ENCODE measurements around the gene FCN2. TPM values are rescaled to one million over a fixed set of nuclear protein-coding genes. Genes with fewer than 3 reads are reported as not detected.
"Not testable (repeated sequence)": the region's sequence is repeated elsewhere in the genome, so short reads cannot be mapped to it uniquely, and the experiment has no call there.

The FCN2 gene
- total RNA-seq, 1 donor from 2014 or later, result not detected

DNA sequence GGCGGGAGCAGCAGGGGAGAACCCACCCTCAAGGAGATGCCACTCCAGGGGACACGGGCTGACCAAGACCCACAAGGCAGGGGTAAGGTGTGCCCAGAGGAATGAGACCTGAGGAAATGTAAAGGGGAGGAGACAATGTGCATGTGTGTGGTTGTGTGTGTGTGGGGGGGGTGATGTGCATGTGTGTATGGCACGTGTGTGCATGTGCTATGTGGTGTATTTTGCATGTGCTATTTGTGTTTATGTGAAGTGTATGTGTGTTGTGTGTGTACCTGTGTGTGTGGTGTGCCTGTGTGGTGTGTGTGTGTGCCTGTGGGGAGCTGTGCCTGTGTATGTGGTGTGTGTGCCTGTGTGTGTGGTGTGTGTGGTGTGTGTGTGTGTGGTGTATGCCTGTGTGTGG, 33.5 kb upstream of the FCN2 start:
- intact Hi-C loops (cut with micrococcal nuclease), result no loop called here

DNA sequence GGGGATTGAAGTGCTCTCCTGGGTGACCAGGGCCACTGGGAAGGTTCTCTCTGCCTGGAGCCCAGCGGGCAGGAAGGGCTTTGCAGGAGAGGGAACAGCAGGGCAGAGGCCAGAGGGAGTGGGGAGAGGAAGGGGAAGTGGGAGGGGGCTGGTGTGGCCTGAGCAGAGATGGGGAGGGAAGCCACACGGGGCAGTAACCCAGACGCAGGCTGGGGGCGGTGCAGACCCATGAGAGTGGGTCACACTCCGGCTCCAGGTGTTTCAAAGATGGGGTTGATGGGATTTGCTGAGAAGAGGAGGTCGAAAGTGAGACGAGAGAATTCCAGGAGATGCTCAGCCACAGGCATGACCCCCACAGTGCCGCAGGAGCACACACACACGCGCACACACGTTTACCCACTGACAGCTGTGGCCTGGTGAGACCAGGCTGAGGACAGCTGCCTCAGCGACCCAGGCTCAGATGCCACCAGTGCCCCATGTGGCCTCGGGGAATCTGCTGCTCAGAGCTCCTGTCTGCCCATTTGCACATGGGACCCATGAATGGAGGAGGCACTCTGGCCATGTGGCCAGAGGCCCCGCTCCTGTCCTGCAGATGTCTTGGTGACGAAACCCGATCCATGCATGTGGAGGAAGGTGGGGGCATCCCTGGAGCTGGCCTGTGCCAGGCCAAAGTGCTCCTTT, 32.7 kb upstream of the FCN2 start:
- intact Hi-C loops (cut with micrococcal nuclease), result no loop called here

DNA sequence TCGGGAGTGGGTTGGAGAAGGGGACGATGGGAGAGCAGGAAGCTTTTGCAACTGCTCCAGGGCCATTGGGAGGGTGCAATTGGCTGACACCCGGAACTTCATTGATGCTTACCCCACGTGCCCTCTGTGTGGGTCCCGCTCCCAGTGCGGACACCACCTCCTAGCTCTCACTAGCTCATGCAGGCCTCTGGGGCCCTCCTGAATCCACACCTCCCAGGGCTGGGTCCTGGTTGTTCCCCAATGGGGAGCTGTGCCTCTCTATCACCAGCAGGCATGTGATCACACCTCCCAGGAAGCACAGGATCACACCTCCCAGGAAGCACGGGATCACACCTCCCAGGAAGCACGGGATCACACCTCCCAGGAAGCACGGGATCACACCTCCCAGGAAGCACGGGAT, 32.1 kb upstream of the FCN2 start:
- intact Hi-C loops (cut with micrococcal nuclease), result no loop called here

DNA sequence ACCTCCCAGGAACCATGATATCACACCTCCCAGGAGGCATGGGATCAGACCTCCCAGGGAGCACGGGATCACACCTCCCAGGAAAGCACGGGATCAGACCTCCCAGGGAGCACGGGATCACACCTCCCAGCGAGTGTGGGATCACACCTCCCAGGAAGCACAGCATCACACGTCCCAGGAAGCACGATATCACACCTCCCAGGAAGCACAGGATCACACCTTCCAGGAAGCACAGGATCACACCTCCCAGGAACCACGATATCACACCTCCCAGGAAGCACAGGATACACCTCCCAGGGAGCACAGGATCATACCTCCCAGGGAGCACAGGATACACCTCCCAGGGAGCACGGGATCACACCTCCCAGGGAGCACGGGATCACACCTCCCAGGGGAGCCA, 30.0 kb upstream of the FCN2 start:
- intact Hi-C loops (cut with micrococcal nuclease), result no loop called here

DNA sequence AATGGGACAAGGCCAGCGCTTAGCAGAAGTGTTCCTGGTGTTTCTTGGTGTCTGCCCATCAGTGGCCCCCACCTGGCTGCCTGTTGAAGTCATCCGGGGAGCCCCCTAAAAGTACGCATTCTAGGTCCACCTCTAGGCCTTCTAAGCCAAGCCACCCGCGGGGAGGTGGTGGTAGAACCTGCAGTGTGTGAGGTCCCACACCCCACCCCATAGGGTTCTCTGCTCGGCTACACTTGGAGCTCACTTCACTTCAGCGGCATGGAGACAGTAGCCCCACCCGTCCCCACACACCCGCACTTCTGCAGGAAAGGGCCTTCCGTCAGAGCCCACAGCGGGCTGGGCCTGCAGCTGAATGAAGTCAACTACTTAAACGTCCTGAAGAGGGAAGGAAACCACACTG, 29.6 kb upstream of the FCN2 start:
- intact Hi-C loops (cut with micrococcal nuclease), result no loop called here

DNA sequence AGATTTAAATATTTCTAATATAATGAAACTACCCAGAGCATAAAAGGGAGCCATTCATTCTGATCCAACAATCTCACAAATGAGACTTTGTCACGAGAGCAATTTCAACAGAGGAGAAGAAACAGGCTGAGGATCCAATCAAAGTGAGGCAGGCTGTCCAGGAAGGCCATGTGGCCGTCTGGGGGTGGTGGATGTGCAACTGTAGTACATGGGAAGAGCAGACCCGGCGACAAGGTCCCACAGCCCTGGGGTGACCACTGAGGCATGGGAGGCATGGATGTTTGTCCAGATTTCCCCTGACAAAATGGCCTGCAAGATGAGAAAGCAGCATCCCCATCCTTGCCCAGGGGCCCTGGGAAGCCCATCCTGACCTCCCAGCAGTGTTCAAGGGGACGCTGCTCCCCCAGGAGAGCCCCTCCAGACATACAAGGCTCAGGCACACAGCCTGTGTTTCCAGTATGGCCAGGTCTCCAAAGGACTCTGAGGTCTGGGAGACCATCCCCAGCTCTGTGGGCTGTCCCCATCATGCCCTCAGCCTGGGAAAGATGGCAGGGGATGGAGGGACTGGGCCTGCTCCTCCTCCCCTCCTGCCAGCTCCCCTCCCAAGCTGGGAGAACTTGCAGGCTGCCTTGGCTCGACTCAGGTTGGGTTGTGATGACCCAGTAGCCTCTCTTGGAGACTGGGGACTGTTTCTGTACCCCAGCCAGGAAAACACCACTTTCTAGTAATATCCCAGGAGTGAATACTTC, 27.5 kb upstream of the FCN2 start:
- intact Hi-C loops (cut with micrococcal nuclease), result no loop called here

DNA sequence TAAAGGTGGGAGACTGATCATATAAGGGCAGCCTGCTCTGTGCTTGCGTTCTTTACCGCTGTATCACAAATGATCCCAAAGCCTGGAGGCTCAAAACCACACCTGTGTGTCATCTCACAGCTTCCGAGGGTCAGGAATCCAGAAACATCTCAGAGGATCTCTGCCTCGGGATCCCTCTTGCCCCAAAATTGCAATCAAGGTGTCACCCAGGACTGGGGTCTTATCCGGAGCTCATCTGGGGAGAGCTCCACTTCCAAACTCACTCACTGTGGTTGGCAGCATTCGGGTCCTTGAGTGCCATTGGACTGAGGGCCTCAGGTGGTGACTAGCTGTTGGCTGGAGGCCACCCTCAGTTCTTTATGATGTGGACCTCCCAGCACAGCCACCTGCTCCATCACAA, 26.7 kb upstream of the FCN2 start:
- intact Hi-C loops (cut with micrococcal nuclease), result no loop called here

DNA sequence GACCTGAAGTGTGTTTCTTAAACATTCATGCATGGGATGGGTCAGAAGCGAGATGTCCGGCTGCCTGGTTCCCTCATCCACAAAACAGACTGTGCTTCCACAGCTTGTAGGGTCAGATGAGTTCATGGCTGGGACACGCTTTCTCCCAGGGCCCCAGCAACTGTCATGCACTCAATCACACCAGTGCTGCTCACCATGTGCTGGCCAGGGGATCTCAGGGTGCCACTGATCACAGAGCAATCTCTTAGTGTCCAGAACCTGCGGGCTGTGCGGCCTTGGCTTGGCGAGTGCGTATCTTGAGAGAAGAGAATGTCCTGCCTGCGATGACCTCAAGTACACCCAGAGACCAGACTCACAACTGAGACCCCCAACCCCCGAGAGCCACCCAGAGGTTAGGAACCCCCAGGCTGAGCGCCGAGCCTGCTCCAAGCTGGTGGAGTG, 26.0 kb upstream of the FCN2 start:
- intact Hi-C loops (cut with micrococcal nuclease), result no loop called here

DNA sequence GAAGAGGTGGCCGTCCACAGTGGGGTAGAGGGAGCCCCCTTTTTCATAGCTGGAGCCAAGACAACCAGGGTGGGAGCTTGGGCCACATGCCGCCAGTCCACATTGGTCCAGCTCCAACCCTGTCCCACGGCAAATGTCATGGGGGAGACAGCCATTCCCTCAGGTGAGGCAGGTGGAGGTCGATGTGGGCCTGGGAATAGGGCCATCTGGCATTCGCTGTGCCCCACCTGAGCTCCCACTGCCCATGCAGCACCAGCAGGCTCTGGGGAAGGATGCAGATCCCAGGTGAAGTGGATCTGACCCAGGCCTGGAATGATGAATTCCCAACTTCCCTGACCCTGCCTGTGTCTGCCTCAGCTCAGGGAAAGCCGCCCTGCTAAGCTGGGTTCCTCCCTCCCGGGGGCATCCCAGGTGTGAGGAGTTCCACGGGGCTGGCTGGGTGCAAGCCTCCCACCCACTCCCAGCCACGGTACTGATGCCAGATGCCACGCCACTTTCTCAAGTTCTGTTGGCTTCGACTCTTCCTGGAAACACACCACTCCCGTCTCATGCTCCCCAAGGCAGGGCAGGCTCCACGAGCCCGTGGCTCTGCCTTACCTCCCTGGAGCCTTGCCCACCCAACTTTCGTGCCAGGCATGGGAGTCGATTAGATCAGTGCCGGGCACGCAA, 25.2 kb upstream of the FCN2 start:
- intact Hi-C loops (cut with micrococcal nuclease), result no loop called here

DNA sequence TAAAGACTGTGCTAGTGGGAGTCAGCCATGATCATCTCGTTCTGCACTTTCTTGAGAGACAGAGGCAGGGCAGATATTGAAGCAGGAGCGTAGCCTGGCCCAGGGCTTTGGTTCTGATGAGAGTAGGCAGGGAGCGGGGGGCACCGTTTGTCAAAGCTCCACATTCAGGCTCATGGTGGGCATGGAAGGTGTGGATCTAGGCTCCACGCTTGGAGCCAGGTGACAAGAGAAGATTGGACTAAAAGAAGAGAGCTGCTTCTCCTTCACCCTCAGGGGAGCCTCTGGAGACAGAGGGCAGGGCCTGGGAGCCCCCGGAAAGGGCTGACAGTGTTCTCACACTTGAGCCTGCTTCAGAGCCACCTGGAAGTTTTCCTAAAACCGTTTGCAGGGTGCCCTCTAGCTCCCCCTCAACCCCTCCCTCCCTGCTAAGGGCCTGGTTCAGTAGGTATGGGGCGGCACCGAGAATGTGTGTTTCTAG, 24.7 kb upstream of the FCN2 start:
- intact Hi-C loops (cut with micrococcal nuclease), result no loop called here

DNA sequence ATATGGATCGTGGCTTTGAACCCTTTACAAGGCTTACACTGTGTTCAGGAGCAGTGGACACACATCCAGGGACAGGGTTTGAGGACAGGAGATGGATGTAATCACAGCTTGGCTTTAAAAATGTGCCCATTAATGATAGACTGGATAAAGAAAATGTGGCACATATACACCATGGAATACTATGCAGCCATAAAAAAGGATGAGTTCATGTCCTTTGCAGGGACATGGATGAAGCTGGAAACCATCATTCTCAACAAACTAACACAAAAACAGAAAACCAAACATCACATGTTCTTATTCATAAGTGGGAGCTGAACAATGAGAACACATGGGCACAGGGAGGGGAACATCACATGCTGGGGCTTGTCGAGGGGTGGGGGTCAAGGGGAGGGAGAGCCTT, 23.2 kb upstream of the FCN2 start:
- intact Hi-C loops (cut with micrococcal nuclease), result not testable (repeated sequence)

DNA sequence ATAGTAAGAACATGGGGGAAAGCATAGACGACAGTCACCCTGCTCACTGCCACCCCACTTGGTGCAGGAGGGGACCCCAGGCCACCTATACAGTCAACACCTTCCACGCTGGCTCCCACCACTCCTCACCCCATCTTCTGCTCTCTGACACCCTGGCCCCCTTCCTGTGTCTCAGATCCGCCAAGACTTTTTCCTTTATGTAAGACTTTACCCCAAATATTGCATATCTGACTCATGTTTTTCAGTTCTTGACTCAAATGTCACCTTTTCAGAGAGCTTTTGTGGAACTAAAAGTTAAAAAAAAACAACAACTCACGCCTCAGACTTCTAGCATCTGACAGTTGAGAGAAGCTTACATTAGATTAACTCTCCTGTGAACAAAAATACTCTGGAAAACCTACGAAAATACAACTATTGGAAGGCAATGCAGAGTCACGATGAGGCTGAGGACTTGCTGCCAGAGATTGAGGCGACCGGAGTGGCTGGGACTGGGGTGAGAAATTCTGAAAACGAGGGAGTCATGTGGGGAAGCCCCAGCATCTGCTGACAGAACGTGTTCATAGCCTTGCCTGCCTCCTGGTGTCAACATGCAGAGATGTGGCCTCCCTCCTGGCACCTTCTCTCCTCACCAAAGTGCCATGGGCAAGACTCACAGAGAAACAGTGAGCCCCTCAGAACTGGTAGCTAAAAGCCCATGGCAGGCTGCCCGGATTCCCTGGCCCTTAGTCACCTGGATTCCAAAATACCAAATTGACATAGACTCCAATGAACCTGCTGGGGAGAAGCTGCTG, 22.4 kb upstream of the FCN2 start:
- intact Hi-C loops (cut with micrococcal nuclease), result no loop called here

DNA sequence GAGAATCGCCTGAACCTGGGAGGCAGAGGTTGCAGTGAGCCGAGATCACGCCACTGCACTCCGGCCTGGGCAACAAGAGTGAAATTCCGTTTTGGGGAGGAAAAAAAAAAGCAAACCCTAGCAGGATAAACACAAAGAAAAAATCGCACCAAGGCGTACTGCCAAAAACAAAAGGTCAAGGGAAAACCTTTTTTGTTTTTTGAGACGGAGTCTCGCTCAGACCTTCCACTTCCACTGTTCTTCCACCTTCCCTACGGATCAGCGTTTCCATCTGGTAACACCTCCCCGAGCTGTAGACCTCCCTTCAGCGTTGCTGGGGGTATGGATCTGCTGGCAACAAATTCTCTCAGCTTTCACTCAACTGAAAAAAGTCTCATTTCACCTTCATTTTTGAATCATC, 20.1 kb upstream of the FCN2 start:
- intact Hi-C loops (cut with micrococcal nuclease), result no loop called here

DNA sequence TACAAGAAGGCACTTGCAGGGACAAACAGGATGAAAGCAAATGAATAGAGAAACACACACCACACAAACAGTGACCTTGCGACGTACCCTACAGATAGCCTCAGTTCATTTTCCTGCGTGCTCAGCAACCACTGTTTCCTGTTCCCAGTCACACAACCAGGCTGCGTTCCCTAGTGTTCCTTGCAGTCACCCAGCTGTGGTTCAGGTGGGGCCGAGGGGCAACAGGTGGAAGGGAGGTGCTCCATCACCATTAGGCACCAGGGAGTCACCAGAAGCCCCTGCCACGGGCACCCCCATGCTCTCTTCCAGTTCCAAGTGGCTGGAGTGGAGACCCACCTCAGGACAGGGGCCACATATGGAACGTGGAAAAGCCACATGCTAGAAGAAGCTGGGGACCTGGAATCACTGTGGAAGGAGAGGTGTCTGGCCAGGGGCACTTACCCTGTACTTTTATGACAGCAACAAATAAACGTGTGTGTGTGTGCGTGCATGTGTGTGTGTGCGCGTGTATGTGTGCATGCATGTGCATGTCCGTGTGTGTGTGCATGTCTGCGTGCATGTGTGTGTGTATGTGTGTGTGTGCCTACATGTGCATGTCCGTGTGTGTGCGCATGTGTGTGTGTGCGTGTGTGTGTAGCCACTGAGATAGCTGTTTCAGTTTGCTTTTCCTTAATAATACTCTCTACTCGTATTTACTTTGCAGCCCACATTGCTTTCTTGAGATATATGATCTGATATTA, 18.8 kb upstream of the FCN2 start:
- intact Hi-C loops (cut with micrococcal nuclease), result no loop called here

DNA sequence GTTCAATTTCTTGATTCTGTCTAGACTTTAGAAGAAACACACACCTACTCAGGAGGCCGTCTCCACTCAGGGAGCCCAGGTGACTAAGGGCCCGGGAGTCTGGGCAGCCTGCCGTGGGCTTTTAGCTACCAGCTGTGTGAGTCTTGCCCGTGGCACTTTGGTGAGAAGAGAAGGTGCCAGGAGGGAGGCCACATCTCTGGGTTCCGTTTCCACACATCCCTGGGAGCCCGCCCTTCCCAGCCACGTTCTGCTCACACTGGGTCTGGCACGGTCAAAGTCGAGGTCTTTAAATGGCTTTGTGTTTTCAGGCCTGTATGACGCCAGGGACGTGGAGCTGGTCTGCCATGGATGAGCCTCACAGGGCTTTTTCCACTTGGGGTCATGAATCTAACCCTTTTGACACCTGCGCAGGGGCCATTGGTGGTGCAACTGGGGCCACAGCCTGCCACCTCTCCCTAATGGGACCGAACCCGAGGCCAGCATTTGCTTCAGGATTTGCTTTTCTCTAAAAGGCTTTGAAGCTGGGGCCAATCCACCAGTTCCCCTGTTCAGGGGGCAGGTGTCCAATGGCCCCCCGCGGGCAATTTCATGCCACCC, 17.2 kb upstream of the FCN2 start:
- intact Hi-C loops (cut with micrococcal nuclease), result no loop called here

DNA sequence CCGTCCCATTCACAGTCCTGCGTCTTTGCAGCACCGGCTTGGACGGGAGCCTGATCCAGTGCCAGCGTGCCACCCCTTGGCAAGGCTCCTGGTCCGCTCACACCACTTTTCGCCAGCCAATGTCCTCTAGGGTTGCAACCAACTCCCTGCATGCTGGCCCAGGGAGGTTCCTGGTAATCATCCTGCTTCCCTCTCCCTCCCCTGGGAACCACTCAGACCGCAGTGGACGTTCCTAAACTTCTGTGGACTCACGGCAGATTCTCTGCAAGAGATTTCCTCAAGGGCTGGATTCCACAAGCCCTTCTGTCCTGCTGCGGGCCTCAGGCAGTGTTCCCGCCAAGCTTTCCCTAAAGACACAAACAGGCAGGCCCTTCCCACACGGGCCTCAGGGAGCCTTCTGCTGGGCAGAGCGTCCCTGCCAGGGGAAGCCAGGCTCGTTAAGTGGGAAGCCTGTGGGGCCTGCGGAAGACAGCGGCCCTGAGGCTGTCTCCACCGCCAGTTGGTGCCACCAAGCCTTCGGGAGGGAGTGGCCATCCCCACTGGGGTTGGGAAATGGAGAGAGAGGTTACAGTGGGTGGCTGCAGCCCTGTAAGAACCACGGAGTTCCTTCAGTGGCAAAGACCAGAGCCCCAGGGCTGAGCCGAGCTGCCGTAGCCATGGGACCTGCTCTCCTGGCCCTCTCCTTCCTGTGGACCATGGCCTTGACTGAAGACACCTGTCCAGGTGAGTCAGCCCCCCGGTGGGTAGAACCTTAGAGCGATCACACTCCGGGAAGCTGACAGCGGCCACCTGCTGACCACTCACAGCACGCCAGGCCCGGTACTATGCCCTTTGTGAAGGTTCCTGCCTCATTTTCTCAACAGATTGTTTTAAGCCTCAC, 16.4 kb upstream of the FCN2 start:
- intact Hi-C loops (cut with micrococcal nuclease), result no loop called here

DNA sequence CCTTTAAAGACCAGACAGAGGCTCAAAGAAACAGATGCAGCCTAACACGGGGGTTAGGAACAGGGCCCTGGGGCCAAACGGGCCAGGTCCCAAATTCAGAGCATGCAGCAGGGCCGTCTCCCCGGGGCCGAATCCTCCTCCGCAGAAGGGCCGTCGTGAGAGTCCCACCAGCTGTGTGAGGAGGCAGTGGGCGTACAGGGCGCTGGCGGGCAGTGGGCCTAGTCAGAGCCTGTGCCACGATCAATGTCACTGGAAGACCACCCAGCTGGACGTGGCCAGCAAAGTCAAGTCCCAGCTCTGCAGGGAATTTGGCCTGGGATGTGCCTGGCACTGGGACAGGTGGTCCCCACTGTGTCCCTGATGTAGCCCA, 15.8 kb upstream of the FCN2 start:
- intact Hi-C loops (cut with micrococcal nuclease), result no loop called here

DNA sequence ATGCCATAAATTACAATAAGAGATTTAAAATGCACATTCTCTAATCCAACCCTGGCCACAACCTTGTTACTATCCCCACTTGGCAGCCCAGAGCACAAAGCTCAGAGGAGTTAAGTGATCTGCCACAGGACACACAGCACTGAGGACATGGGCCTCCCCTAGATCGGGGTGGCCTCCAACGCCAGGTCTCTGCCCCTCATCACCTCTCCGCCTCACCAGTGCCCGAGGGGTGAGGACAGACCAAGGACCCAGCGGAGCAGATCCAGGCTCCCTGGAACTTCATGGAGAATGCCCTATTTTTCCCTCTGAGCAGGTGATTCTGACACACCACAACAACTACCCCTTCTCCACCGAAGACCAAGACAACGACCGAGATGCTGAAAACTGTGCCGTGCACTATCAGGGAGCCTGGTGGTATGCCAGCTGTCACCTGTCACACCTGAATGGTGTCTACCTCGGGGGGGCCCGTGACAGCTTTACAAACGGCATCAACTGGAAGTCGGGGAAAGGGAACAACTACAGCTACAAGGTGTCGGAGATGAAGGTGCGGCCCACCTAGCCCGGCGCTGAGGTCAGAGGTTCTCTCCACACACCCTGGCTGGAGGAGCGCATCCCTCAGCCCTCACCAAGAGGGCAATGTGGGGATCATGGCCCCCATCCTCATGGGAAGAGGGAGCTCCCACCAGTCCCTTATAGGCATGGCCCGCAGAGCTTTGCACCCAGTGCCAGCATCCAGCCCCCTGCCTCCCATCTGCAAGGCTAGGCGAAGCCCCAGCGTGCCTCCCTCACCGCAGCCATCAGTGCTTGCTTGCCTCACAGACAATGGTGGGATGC, 12.5 kb upstream of the FCN2 start:
- intact Hi-C loops (cut with micrococcal nuclease), result no loop called here
